H1 (cell line): Measurements from ENCODE around the gene MEF2C. TPM values are rescaled to one million over a fixed set of nuclear protein-coding genes. Genes with fewer than 3 reads are reported as not detected.

Source experiments
- CTCF ChIA-PET: fragments of 300-600 bp; sonication (Branson Sonifier 250); formaldehyde crosslinking; loops from one replicate; lab custom pipeline; 2021; ENCODE audit not compliant: partially characterized antibody; lab: Charles Lee
- POLR2A ChIA-PET: fragments of 300-600 bp; sonication (Branson Sonifier 250); formaldehyde crosslinking; loops from one replicate; lab custom pipeline; 2021; ENCODE audit warnings: inconsistent platforms; ENCODE audit not compliant: partially characterized antibody; lab: Charles Lee
- DNase-seq, 2 experiments: peaks; one replicate each; pipeline versions ENCODE4 v3.0.0 to v3.0.0-alpha.2; 2010 to 2022; ENCODE audit warnings: low spot score in 2 of 2, low read depth in 1 of 2, mixed read lengths in 1 of 2
- FAIRE-seq: peaks from 2 replicates; lab custom pipeline; 2011; peaks lifted over from hg19 to GRCh38; lab: Jason Lieb, UNC
- H2AFZ ChIP-seq: 2 replicates; pipeline ENCODE4 v1.8.1; 2012; ENCODE audit warnings: low read length, inconsistent platforms
- H2AK5ac ChIP-seq: 2 replicates; pipeline ENCODE4 v1.6.1; 2013; ENCODE audit warnings: low read depth, low read length
- H2BK120ac ChIP-seq: replicated peaks from 2 replicates; pipeline ENCODE3; 2013; ENCODE audit warnings: low read depth, low read length, inconsistent platforms
- H2BK12ac ChIP-seq: 2 replicates; pipeline ENCODE4 v1.6.1; 2013; ENCODE audit warnings: low read depth, low read length
- H2BK15ac ChIP-seq: 2 replicates; pipeline ENCODE4 v1.6.1; 2013; ENCODE audit warnings: low read length
- H2BK20ac ChIP-seq: 2 replicates; pipeline ENCODE4 v1.6.1; 2013; ENCODE audit warnings: low read length
- H2BK5ac ChIP-seq: 2 replicates; pipeline ENCODE4 v1.6.1; 2013; ENCODE audit warnings: low read depth, low read length
- H3K14ac ChIP-seq: 2 replicates; pipeline ENCODE4 v1.6.1; 2013; ENCODE audit warnings: inconsistent platforms; ENCODE audit not compliant: insufficient read length
- H3K18ac ChIP-seq: 2 replicates; pipeline ENCODE4 v1.6.1; 2013; ENCODE audit warnings: low read length; ENCODE audit errors: extremely low read depth
- H3K23ac ChIP-seq: 2 replicates; pipeline ENCODE4 v1.6.1; 2013; ENCODE audit warnings: inconsistent platforms; ENCODE audit not compliant: insufficient read length
- H3K23me2 ChIP-seq: 2 replicates; pipeline ENCODE4 v1.6.1; 2013; ENCODE audit warnings: low read depth, low read length
- H3K27ac ChIP-seq: 2 replicates; pipeline ENCODE4 v1.6.1; 2011; ENCODE audit warnings: low read depth, low read length, inconsistent platforms
- H3K27me3 ChIP-seq, 4 experiments: replicated peaks in 1 of 4; 1 replicate in 1 of 4; 2 replicates in 3 of 4; pipeline versions ENCODE4 v1.6.1 to v1.8.1; 2011 to 2013; ENCODE audit warnings: low read length in 3 of 4, mild to moderate bottlenecking in 3 of 4, inconsistent platforms in 2 of 4, mixed read lengths in 2 of 4, moderate library complexity in 1 of 4; ENCODE audit not compliant: control insufficient read depth in 3 of 4, insufficient read depth in 3 of 4; ENCODE audit errors: extremely low read depth in 1 of 4
- H3K36me3 ChIP-seq, 4 experiments: 2 replicates each; pipeline versions ENCODE4 v1.6.1 to v1.8.1; 2011 to 2013; ENCODE audit warnings: mild to moderate bottlenecking in 4 of 4, low read length in 3 of 4, moderate library complexity in 2 of 4, control low read depth in 1 of 4, inconsistent platforms in 1 of 4; ENCODE audit not compliant: insufficient read depth in 4 of 4, control insufficient read depth in 2 of 4
- H3K4ac ChIP-seq: replicated peaks from 2 replicates; pipeline ENCODE3; 2013; ENCODE audit warnings: low read length, low read depth, mixed read lengths, inconsistent platforms; ENCODE audit not compliant: insufficient read length
- H3K4me1 ChIP-seq, 4 experiments: replicated peaks in 1 of 4; 1 replicate in 1 of 4; 2 replicates in 3 of 4; pipeline versions ENCODE4 v1.6.1 to v1.8.1; 2011 to 2013; ENCODE audit warnings: low read length in 3 of 4, inconsistent platforms in 2 of 4, mixed read lengths in 1 of 4; ENCODE audit not compliant: insufficient read depth in 4 of 4, control insufficient read depth in 3 of 4
- H3K4me2 ChIP-seq, 2 experiments: 2 replicates each; pipeline versions ENCODE4 v1.6.1 to v1.8.1; 2011 to 2013; ENCODE audit warnings: low read depth in 2 of 2, low read length in 2 of 2, control low read depth in 1 of 2, inconsistent platforms in 1 of 2, mild to moderate bottlenecking in 1 of 2; ENCODE audit not compliant: insufficient read depth in 1 of 2
- H3K4me3 ChIP-seq, 4 experiments: fragments of 200-600, 300-600 bp in 1 of 4; sonication (generic), shearing (Covaris generic), sonication (Bioruptor Twin) in 1 of 4; 2 replicates each; pipeline versions ENCODE4 v1.5.1 to v1.8.1; 2011 to 2016; ENCODE audit warnings: low read length in 4 of 4, low read depth in 3 of 4, control low read depth in 2 of 4, inconsistent platforms in 2 of 4, mild to moderate bottlenecking in 2 of 4, mixed read lengths in 1 of 4, moderate library complexity in 1 of 4; ENCODE audit not compliant: insufficient read depth in 2 of 4; ENCODE audit errors: extremely low read depth in 1 of 4
- H3K56ac ChIP-seq: replicated peaks from 2 replicates; pipeline ENCODE3; 2013; ENCODE audit warnings: low read depth, mild to moderate bottlenecking, mixed read lengths, low read length, inconsistent platforms; ENCODE audit not compliant: insufficient read length
- H3K79me1 ChIP-seq: 2 replicates; pipeline ENCODE4 v1.6.1; 2013; ENCODE audit warnings: low read depth, low read length, control low read depth
- H3K79me2 ChIP-seq, 2 experiments: 2 replicates each; pipeline versions ENCODE4 v1.6.1 to v1.8.1; 2012 to 2013; ENCODE audit warnings: low read length in 2 of 2, mild to moderate bottlenecking in 2 of 2, inconsistent platforms in 1 of 2; ENCODE audit not compliant: insufficient read depth in 2 of 2, control insufficient read depth in 1 of 2
- H3K9ac ChIP-seq, 4 experiments: replicated peaks in 1 of 4; 1 replicate in 1 of 4; 2 replicates in 3 of 4; pipeline versions ENCODE4 v1.6.1 to v1.8.1; 2011 to 2013; ENCODE audit warnings: low read depth in 3 of 4, low read length in 3 of 4, control low read depth in 2 of 4, mild to moderate bottlenecking in 2 of 4, moderate library complexity in 2 of 4, inconsistent platforms in 1 of 4; ENCODE audit errors: extremely low read depth in 1 of 4
- H3K9me3 ChIP-seq, 2 experiments: 2 replicates each; pipeline versions ENCODE4 v1.6.1 to v1.8.1; 2012 to 2013; ENCODE audit warnings: mild to moderate bottlenecking in 2 of 2, moderate library complexity in 2 of 2, control low read depth in 1 of 2, inconsistent platforms in 1 of 2, low read depth in 1 of 2, low read length in 1 of 2, mixed read lengths in 1 of 2; ENCODE audit not compliant: insufficient read depth in 2 of 2
- H4K20me1 ChIP-seq, 2 experiments: replicated peaks in 1 of 2; 2 replicates each; pipeline versions ENCODE3 to v1.8.1; 2011 to 2013; ENCODE audit warnings: inconsistent platforms in 2 of 2, low read length in 2 of 2, mild to moderate bottlenecking in 1 of 2; ENCODE audit not compliant: insufficient read depth in 2 of 2, control insufficient read depth in 1 of 2
- H4K5ac ChIP-seq: 2 replicates; pipeline ENCODE4 v1.6.1; 2013; ENCODE audit warnings: low read length, low read depth, mixed read lengths, inconsistent platforms; ENCODE audit not compliant: insufficient read length
- H4K8ac ChIP-seq: 2 replicates; pipeline ENCODE4 v1.8.0; 2013; ENCODE audit warnings: mild to moderate bottlenecking, moderate library complexity, low read length, inconsistent platforms; ENCODE audit not compliant: insufficient read depth; ENCODE audit errors: extremely low read depth
- H4K91ac ChIP-seq: replicated peaks from 2 replicates; pipeline ENCODE3; 2013; ENCODE audit warnings: low read length, mixed read lengths, inconsistent platforms; ENCODE audit not compliant: insufficient read length
- ASH2L ChIP-seq: fragments of 200-600, 300-600 bp; sonication (generic); IDR thresholded peaks from one replicate; pipeline ENCODE4 v1.7.1; 2017; ENCODE audit warnings: low read length
- BRCA1 ChIP-seq: IDR thresholded peaks from 2 replicates; pipeline ENCODE4 v1.6.1; 2012; ENCODE audit warnings: low read depth, low read length, improper control_type of control experiment
- CTBP2 ChIP-seq: IDR thresholded peaks from 2 replicates; pipeline ENCODE4 v1.7.0; 2011; ENCODE audit warnings: borderline replicate concordance, mild to moderate bottlenecking, moderate library complexity, mixed read lengths, low read length; ENCODE audit not compliant: insufficient read depth, insufficient read length
- FOSL1 ChIP-seq: IDR thresholded peaks from 2 replicates; pipeline ENCODE4 v1.6.1; 2011; ENCODE audit warnings: mild to moderate bottlenecking, low read depth, low read length, moderate library complexity; ENCODE audit not compliant: insufficient read depth
- NANOG ChIP-seq: IDR thresholded peaks from 2 replicates; pipeline ENCODE4 v1.6.1; 2011; ENCODE audit warnings: low read length, low read depth, mild to moderate bottlenecking, inconsistent platforms; ENCODE audit not compliant: insufficient read depth, poor library complexity, severe bottlenecking
- RNF2 ChIP-seq: fragments of 200-900, 300-1000 bp; sonication (generic); IDR thresholded peaks from 2 replicates; pipeline ENCODE4 v1.7.1; 2016; ENCODE audit warnings: borderline replicate concordance, low read depth, mild to moderate bottlenecking, antibody characterized with exemption, low read length; ENCODE audit not compliant: poor library complexity, severe bottlenecking; ENCODE audit errors: missing control alignments
- SIRT6 ChIP-seq: IDR thresholded peaks from one replicate; pipeline ENCODE4 v1.7.1; 2012; ENCODE audit warnings: low read length, inconsistent platforms
- SRF ChIP-seq: IDR thresholded peaks from 2 replicates; pipeline ENCODE4 v1.6.1; 2011; ENCODE audit warnings: mild to moderate bottlenecking, low read depth, low read length, moderate library complexity
- TAF7 ChIP-seq: optimal IDR thresholded peaks from 2 replicates; pipeline ENCODE3; 2011; ENCODE audit warnings: low read depth, mild to moderate bottlenecking, inconsistent platforms, low read length, moderate library complexity, borderline replicate concordance
- TEAD4 ChIP-seq: IDR thresholded peaks from 2 replicates; pipeline ENCODE4 v1.6.1; 2012; ENCODE audit warnings: low read depth, low read length, inconsistent platforms, mixed read lengths
- WGBS, 2 experiments: shearing (Covaris generic) in 1 of 2; methylation state at CpG; one replicate each; pipeline versions ENCODE4 v1.1.6 to v1.1.7; 2013 to 2015; ENCODE audit warnings: low lambda C conversion rate in 2 of 2, mixed read lengths in 2 of 2, inconsistent platforms in 1 of 2, low coverage in 1 of 2, missing lambda C conversion rate in 1 of 2; ENCODE audit not compliant: insufficient replicate concordance in 2 of 2, insufficient coverage in 1 of 2, insufficient read length in 1 of 2; ENCODE audit errors: extremely low coverage in 1 of 2, missing lambda C conversion rate in 1 of 2; 5-methylcytosine and 5-hydroxymethylcytosine counted together
- polyA plus RNA-seq, 7 experiments: library from polyadenylated mRNA; depleted of rRNA in 3 of 7; stranded (reverse) in 5 of 7; unstranded in 2 of 7; fragments of >200 nt in 5 of 7; fragments of 200-250 nt in 2 of 7; gene quantifications; 1 replicate in 5 of 7; 2 replicates in 1 of 7; 4 replicates in 1 of 7; pipeline versions ENCODE4 v1.2.1 to v1.2.3, GENCODE V29; 2011 to 2013; ENCODE audit warnings: missing spikeins in 2 of 7, mixed read lengths in 2 of 7
- total RNA-seq: library from RNA; stranded (reverse); fragmentation: NEBNext Ultra II Directional; extraction: Animal tissue kit (Norgen Biotek cat#: 25700); gene quantifications from 2 replicates; pipeline ENCODE4 v1.2.1, GENCODE V29; 2021

The MEF2C gene
- total and polyA plus RNA-seq, 2 of the 8 experiments (the other 6 are each of a cell fraction or from before 2014, with no cell fraction given): 0.59 to 0.99 TPM

DNA sequence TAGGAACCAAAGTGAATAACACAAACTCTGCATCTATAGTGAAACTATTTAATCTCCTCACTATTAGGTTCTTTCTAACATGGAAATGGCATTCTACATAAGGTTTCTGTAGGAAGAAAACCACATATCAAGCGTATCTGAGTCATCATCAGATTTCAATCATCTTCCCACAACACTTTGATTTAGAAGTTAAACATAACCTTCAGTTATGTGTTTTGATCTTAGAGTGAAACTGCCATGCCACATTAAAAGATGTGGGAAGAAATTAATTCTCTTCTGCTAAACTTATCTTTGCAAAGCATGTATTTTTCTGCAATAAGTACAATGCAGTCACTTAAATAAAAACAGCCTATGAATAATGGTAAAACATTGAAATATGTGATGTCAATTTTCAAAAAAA is 55.0 kb downstream of the MEF2C start:
- Histone ChIP-seq H2BK120ac (no peak overlapping the region), H3K9me3 (no peaks in the 10 kb centered on the region), H2BK20ac (no peak overlapping the region), H2BK12ac (no peak overlapping the region), H3K9ac (no peak overlapping the region), H4K20me1 (no peaks in the 10 kb centered on the region), H3K23ac (no peak overlapping the region), H3K27ac (no peak overlapping the region), H2BK5ac (no peak overlapping the region), H4K91ac (no peak overlapping the region), H3K4me1 (peaks cover 0 to 5% (median 5%) of the 10 kb centered on the region in 4 experiments; a peak in 5 of 7 replicates), H3K56ac (no peak overlapping the region), H2BK15ac (no peak overlapping the region), H2AK5ac (no peak overlapping the region), H3K79me2 (no peaks in the 10 kb centered on the region), H3K18ac (no peak overlapping the region), H4K8ac (no peak overlapping the region), H3K4me2 (no peak overlapping the region), H2AFZ (no peak overlapping the region), H3K23me2 (no peaks in the 10 kb centered on the region), H4K5ac (no peak overlapping the region), H3K14ac (no peak overlapping the region), H3K79me1 (no peaks in the 10 kb centered on the region), H3K36me3 (no peaks in the 10 kb centered on the region), H3K4ac (no peak overlapping the region), H3K4me3 (no peak overlapping the region), H3K27me3 (no peaks in the 10 kb centered on the region)
- TF ChIP-seq RNF2: no peak
- no peak for TF ChIP-seq FOSL1
- no peak for TF ChIP-seq BRCA1
- no peak for TF ChIP-seq ASH2L
- TF ChIP-seq NANOG: no peak
- no peak for TF ChIP-seq TEAD4
- no peak for TF ChIP-seq CTBP2
- TF ChIP-seq SRF: no peak
- TF ChIP-seq TAF7: no peak
- TF ChIP-seq SIRT6: no peak
- ChIA-PET CTCF (interaction anchor here (0.8 to 3.2 kb wide), 4 partner anchors 9 to 25 kb away, joined by 3 to 38 read pairs (median 4); no protein-coding TSS in a partner anchor), POLR2A (interaction anchor here (1.0 kb wide), 1 partner anchor 9 kb away, joined by 3 read pairs; no protein-coding TSS in a partner anchor)
- FAIRE-seq (no peak), DNase-seq (no peak)
- 85% methylated on average over 1 of the region's 1 CpG; no CpG with 5 or more reads in 1 of the 2 experiments for WGBS, 2 experiments
